Duodenal mucosa (tissue), 2 donors: ENCODE data around the gene OVOL1.

Experiments
- H3K27ac ChIP-seq: one replicate; pipeline ENCODE4 v1.7.0; 2013; ENCODE audit warnings: low read depth, low read length
- H3K27me3 ChIP-seq, 2 donors: one replicate each; pipeline ENCODE4 v1.7.0; 2013; ENCODE audit warnings: low read length in 2 of 2, control low read depth in 1 of 2; ENCODE audit not compliant: insufficient read depth in 2 of 2, control insufficient read depth in 1 of 2
- H3K36me3 ChIP-seq, 2 donors: one replicate each; pipeline ENCODE4 v1.7.0; 2013; ENCODE audit warnings: low read length in 2 of 2, control low read depth in 1 of 2; ENCODE audit not compliant: insufficient read depth in 2 of 2, control insufficient read depth in 1 of 2
- H3K4me1 ChIP-seq, 2 donors: one replicate each; pipeline ENCODE4 v1.7.0; 2013; ENCODE audit warnings: low read length in 2 of 2, control low read depth in 1 of 2; ENCODE audit not compliant: insufficient read depth in 2 of 2, control insufficient read depth in 1 of 2
- H3K4me3 ChIP-seq, 2 donors: one replicate each; pipeline ENCODE4 v1.7.0; 2013; ENCODE audit warnings: low read length in 2 of 2, low read depth in 1 of 2
- H3K9ac ChIP-seq, 2 donors: one replicate each; pipeline ENCODE4 v1.7.0; 2013; ENCODE audit warnings: low read length in 2 of 2, low read depth in 1 of 2
- H3K9me3 ChIP-seq, 2 donors: one replicate each; pipeline ENCODE4 v1.7.0; 2013; ENCODE audit warnings: low read length in 2 of 2, control low read depth in 1 of 2; ENCODE audit not compliant: control insufficient read depth in 1 of 2

OVOL1 gene

GRCh38 chr11:65777241-65777640 is 9.6 kb upstream of the OVOL1 start:
- Histone ChIP-seq H3K4me3 (no peak overlapping the region), H3K9ac (no peak overlapping the region), H3K9me3 (no peaks in the 10 kb centered on the region), H3K27me3 (no peaks in the 10 kb centered on the region), H3K4me1 (peaks cover 13 to 14% of the 10 kb centered on the region in 2 donors), H3K36me3 (peaks cover 3 to 33% of the 10 kb centered on the region in 2 donors), H3K27ac (no peak overlapping the region)

- Histone ChIP-seq H3K36me3 (peaks cover 3 to 33% of the 10 kb centered on the region in 2 donors), H3K4me1 (peaks cover 14 to 15% of the 10 kb centered on the region in 2 donors), H3K27ac (no peak overlapping the region), H3K27me3 (no peaks in the 10 kb centered on the region), H3K9ac (no peak overlapping the region), H3K4me3 (no peak overlapping the region), H3K9me3 (no peaks in the 10 kb centered on the region)
These were observed 9.0 kb upstream of the OVOL1 start for GRCh38 chr11:65777821-65778361.

- Histone ChIP-seq H3K4me1 (peaks cover 14 to 17% of the 10 kb centered on the region in 2 donors), H3K36me3 (peaks cover 3 to 33% of the 10 kb centered on the region in 2 donors), H3K9ac (no peak overlapping the region), H3K27me3 (no peaks in the 10 kb centered on the region), H3K9me3 (no peaks in the 10 kb centered on the region), H3K27ac (no peak overlapping the region), H3K4me3 (no peak overlapping the region)
These were observed 8.4 kb upstream of the OVOL1 start for GRCh38 chr11:65778431-65778900.

- Histone ChIP-seq H3K9me3 (no peaks in the 10 kb centered on the region), H3K27ac (no peak overlapping the region), H3K9ac (peak overlapping the region; percentile 81 to 96), H3K36me3 (peaks cover 3 to 33% of the 10 kb centered on the region in 2 donors), H3K27me3 (no peaks in the 10 kb centered on the region), H3K4me3 (peak overlapping the region; percentile 87 to 90), H3K4me1 (peaks cover 14 to 17% of the 10 kb centered on the region in 2 donors)
These were observed 7.8 kb upstream of the OVOL1 start for GRCh38 chr11:65778901-65779668.

GRCh38 chr11:65779669-65779918 is 7.3 kb upstream of the OVOL1 start:
- Histone ChIP-seq H3K9ac (peak overlapping the region; percentile 81 to 96), H3K4me3 (peak overlapping the region; percentile 87 to 90), H3K27me3 (no peaks in the 10 kb centered on the region), H3K36me3 (peaks cover 3 to 33% of the 10 kb centered on the region in 2 donors), H3K27ac (no peak overlapping the region), H3K9me3 (no peaks in the 10 kb centered on the region), H3K4me1 (peaks cover 14 to 17% of the 10 kb centered on the region in 2 donors)

GRCh38 chr11:65779919-65780769 is 6.7 kb upstream of the OVOL1 start:
- Histone ChIP-seq H3K27ac (peak overlapping the region; percentile 70), H3K27me3 (no peaks in the 10 kb centered on the region), H3K4me3 (peak overlapping the region; percentile 87 to 90), H3K36me3 (peaks cover 3 to 33% of the 10 kb centered on the region in 2 donors), H3K4me1 (peaks cover 14 to 17% of the 10 kb centered on the region in 2 donors), H3K9ac (peak overlapping the region; percentile 81 to 96), H3K9me3 (no peaks in the 10 kb centered on the region)

DNA sequence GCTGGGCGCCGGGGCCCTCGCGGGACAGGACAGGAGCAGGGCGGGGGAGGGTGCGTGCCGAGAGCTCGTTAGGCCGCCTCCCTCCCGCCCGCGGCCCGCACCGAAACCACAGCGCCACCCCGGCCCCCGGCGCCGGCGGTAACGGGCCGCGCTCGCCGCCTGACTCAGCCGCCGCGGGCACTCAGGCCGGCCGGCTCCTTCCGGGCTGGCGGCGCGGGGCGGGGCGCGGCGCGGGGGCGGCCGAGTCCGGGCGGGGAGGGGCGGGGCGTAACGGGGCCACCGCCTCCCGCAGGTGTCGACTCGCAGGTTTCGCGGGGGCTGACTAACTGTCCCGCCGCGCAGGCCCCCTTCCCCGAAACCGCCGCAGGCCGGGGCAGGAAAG is 6.1 kb upstream of the OVOL1 start, which contains the start of gene AP5B1:
TSS of gene AP5B1 (minus strand) at position 207 of the 382 bp plus-strand sequence. CDS start 385 bp downstream, outside the sequence.
- Histone ChIP-seq H3K9ac (peak within 1 kb of the TSS; percentile 81 to 96), H3K4me3 (peak within 1 kb of the TSS; percentile 87 to 90), H3K27me3 (no peaks in the 10 kb centered on the region), H3K4me1 (peaks cover 17 to 21% of the 10 kb centered on the region in 2 donors), H3K36me3 (peaks cover 3 to 33% of the 10 kb centered on the region in 2 donors), H3K27ac (peak within 1 kb of the TSS; percentile 70), H3K9me3 (no peaks in the 10 kb centered on the region)

DNA sequence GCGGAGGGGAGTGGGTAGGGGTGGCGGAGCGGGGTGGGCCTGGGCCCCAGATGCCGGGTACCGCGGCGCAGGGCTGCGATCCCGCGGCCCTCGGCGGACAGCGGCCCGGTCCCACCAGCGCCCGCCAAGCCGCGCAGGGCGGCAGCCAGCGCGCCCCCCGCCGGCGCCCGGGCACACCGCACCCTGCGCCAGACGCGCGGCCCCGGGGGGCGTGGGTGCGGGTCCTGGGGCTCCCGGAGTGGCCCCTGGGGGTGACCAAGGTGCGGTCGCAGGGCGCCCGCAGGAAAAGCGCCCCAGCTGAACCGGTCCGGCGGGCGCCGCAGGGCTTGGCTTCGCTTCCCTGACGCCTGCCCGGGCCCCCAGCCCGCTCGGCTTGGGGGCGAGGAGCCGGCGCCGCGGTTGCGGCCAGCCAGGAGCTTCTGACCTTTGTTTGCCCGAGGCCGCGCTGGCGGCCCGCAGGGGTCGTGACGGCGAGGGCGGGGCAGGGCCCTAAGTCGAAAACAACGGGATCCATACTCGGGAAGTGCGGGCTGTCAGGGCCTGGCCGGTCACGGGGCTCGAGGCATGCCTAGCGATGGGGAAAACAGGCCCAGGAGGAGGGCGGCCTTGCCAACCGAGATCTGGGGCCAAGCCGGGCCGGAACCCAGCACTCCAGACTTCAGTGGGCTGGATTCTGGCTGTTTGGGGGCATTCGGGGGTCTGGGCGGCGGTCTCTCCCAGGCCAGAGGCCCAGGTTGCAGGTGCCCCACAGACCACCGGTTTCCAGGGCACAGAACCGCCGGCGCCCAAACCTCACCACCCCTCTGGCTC is 5.5 kb upstream of the OVOL1 start:
- no peaks in the 10 kb centered on the region for H3K9me3 ChIP-seq
- peaks cover 23 to 24% of the 10 kb centered on the region in 2 donors for H3K4me1 ChIP-seq
- no peak overlapping the region for H3K27ac ChIP-seq
- H3K27me3 ChIP-seq = no peaks in the 10 kb centered on the region
- peak overlapping the region; percentile 33 to 40 for H3K9ac ChIP-seq
- H3K4me3 ChIP-seq = peak overlapping the region; percentile 43 to 61
- H3K36me3 ChIP-seq = peaks cover 3 to 31% of the 10 kb centered on the region in 2 donors

- peaks cover 3 to 24% of the 10 kb centered on the region in 2 donors for H3K36me3 ChIP-seq
These were observed 4.7 kb upstream of the OVOL1 start for GRCh38 chr11:65781962-65782815.

More at GRCh38 chr11:65781962-65782815, 4.7 kb upstream of the OVOL1 start:
- Histone ChIP-seq H3K4me1 (peaks cover 20 to 25% of the 10 kb centered on the region in 2 donors), H3K9ac (no peak overlapping the region), H3K9me3 (no peaks in the 10 kb centered on the region), H3K4me3 (no peak overlapping the region), H3K27ac (no peak overlapping the region), H3K27me3 (no peaks in the 10 kb centered on the region)
